GOT3 (cell line): ENCODE results near the gene DCTN3.

Source experiments
- DNase-seq: peaks from one replicate; lab custom pipeline; 2025; ENCODE audit warnings: mixed read lengths; lab: John Stamatoyannopoulos, UW

The DCTN3 gene

DNA sequence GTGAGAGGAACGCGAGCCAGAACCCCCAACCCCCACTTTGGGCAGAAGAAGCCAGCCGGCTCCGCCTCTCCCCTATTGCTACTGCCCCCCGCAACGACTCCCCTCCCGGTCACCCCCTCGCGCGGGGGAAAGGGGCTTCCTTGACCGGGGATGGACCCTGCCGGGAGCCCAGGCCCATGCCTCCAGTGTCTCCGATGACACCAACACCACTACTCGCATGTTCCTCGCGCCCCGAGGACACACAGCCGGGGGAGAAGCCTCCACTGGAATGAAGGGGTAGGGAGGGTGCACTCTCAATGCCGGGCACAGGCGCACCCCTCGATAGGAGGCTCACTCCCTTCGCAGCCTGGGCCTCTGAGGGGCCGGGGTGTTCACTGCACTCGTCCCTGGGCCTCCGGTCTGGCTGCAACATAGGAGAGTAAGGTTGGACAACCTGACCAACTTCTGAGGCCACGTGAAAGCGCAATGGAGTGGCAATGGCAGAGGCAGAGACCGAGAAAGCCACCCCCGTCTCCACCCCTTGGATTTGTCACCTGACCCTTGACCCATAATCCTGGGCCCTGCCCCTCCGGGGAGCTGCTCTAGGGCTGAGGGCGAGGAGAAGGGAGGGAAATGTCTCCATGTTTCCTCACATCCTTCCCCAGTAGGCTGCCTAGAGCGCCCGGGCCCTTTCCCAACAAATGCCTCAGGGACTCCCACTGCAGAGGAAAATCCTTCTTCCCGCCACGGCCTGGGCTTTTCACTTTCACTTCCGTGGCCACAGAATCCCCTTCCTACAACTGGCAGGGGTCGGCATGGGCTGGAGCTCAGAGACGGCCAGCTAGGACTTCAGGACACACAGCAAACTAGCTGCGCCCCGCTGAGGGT lies 29.7 kb downstream of the DCTN3 start:
- DNase-seq: no peak

GRCh38 chr9:34589636-34590380 lies 30.5 kb downstream of the DCTN3 start, which contains the start of gene CNTFR:
TSS of gene CNTFR (minus strand) at chr9:34589724. CDS start at chr9:34568981, 20,743 bp downstream.
- no peak for DNase-seq

- no peak for DNase-seq
Measured at GRCh38 chr9:34588671-34589635, 31.3 kb downstream of the DCTN3 start.

DNA sequence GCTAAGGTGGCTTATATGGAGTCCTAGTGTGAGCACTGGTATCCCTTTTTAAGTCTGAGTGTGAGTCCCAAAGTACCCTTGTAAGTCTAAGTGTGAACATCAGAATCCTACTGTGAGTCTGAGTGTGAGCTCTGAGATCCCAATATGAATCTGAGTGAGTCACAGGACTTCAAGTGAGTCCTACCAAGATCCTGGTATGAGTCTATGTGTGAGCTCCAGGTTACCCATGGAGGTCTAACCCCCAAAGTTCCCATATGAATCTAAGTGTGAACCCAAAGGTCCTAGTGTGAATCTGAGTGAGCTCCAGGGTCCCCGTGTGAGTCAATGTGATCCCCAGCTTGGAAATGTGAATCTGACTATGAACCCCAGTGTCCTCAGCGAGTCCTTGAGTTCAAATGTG lies 33.0 kb downstream of the DCTN3 start:
- no peak for DNase-seq

- DNase-seq: no peak
Measured at GRCh38 chr9:34585946-34586669, 34.2 kb downstream of the DCTN3 start.

DNA sequence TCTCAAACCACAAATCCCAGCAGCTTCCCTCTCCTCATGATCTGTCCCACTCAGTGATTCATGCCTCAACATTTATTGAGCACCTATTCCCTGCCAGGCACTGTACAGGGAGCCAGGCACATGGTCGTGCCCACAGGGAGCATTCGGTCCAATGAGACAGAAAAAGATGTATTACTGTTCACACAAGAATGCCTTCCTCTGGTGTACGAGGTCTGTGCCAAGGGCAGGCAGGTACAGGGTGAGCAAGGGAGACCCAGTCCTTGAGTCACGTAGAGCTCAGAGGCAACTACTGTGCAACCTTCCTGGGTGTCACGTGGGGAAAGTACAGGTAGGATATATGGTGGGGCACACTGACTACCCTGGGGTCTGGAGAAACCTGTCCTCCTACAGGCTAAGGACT lies 35.3 kb downstream of the DCTN3 start:
- DNase-seq: no peak

GRCh38 chr9:34582787-34583186 lies 37.5 kb downstream of the DCTN3 start:
- no peak for DNase-seq

GRCh38 chr9:34581318-34581717 lies 39.0 kb downstream of the DCTN3 start:
- DNase-seq: no peak

DNA sequence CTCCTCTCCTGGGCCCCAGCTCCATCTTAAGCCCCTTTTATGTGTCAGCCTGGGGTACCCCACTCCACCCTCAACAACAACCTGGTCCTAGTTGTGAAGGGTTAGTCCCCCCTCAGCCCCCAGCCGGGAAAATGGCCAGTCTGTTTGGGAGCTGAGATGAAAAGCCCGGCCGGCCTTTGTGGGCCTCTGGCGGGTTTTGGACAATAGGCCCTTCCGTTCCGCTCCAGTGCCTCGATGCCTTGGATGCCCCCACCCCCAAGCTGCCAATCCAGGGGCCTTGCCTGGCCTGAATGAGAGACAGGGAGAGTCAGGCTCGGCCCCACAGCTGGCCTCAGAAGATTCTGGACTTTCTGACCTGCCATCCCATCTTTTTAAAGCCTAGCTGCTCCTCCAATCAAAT lies 39.9 kb downstream of the DCTN3 start:
- no peak for DNase-seq

DNA sequence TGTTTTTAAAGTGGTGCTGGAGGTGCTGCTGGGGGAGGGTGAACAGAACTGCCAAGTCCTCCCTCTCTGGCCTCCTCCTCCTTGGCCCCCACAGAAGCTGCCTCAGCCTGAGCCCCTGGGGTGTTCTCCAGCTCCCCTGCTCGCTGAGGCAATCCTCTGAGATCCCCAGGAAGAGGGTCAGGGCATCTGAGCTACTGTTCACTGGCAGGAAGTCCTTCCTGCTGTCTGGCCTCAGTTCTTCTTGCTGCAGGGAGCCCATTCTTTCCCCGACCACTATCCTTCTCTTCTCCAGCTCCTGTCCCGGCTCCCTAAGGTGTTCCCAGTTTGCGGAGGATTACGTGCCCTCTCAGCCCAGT lies 40.5 kb downstream of the DCTN3 start:
- DNase-seq: no peak

DNA sequence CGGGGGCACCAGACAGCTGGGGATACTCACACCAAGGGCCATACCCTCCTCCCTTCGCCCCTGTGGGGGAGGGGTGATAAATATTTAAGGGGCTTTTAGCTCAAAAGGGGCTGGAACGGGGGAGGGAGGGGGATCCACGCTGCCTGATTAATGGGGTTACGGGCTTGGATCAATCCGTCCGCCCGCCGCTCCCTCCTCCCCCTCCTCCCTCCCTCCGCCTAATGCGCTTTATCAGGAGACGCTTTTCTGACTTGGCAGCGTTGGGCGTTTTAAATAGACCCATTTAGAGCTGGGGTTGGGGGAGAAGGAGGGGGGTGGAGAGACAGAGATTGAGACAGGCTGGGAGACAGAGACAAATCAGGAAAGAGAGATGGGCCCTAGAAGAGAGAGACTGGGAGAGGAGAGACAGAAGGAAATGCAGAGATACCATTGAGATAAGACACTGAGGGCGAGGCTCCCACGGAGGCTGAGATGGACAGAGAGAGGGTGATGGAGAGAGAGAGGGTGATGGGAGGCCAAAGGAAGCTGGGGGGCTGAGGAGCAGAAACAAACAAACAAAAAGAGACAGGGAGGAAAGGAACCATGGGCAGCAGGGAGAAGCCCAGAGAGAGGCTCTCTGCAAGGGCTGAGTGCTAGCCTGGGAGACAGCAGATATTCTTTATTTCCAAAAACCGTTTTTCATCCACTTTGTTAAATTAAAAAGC lies 41.0 kb downstream of the DCTN3 start:
- no peak for DNase-seq

DNA sequence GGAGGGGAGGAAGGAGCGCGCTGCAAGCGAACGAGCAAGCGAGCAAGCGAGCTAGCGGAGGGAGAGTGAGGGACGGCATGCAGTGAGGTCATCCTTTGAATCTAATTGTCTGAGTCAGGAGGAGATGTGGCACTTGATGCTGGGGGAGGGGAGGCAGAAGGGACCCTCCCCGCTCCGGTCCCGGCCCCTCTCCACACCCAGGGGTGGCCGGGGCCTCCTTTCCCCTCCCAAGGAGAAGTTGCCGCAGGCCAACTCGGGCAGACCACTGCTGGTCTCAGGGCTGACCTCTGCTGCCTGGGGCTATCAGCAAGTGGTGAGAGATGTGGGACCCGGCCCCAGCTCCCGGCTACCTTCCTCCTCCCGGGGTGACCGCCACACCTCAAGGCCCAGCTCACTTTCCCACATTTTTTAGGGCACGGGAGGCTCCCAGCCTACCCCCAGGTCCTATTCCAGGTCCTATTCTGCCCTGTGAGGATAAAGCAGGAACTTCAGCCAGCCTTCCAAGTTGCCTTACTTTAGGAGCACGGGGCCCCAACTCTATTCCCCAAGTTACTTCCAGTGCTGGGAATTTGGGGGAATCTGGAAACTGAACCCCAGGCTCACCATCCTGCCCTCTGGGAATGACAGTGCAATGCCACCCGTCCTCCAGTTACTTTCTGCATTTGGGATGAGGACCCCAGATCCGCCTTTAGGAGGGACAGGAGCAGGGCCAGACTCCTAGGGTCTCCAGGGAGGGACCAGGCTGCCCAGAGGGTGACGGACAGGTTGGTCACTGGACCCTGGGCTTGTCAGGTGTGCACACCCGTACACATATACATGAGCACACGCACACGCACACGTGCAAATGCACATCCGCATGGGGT lies 41.8 kb downstream of the DCTN3 start:
- no peak for DNase-seq

GRCh38 chr9:34577400-34578240 lies 42.7 kb downstream of the DCTN3 start:
- no peak for DNase-seq

GRCh38 chr9:34576597-34577399 lies 43.5 kb downstream of the DCTN3 start:
- DNase-seq: no peak

DNA sequence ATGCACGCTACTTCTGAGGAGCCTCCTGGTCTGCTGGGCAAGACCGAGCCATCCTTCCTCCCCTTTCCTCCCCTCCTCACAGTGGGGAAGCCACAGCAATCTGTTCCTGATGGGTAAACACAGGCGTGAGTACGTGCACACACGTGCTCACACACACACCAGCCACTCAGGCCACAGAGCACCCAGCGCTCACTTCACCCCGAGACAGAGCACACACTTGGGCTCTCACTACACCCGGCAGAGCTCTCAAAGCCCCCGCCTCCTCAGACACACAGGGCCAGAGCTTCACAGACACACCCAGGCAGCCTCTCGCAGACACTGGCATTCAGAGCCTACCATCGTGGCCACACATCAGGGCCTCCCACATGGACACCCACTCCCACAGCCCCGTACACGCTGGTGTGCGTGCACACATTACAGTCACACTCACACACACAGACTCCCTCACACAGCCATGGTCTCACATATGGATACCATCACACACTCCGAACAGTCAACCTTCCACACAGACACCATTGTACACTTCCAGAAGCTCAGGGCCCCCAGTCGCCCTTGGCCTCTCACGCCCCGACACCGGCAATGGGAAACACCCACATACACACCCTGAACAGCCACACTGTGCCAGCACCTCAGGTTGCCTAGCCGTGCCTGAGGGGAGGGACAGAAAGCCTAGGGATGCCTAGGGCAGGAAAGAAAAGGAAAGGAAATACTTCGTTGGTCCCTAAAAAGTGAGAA lies 44.3 kb downstream of the DCTN3 start:
- DNase-seq: no peak

DNA sequence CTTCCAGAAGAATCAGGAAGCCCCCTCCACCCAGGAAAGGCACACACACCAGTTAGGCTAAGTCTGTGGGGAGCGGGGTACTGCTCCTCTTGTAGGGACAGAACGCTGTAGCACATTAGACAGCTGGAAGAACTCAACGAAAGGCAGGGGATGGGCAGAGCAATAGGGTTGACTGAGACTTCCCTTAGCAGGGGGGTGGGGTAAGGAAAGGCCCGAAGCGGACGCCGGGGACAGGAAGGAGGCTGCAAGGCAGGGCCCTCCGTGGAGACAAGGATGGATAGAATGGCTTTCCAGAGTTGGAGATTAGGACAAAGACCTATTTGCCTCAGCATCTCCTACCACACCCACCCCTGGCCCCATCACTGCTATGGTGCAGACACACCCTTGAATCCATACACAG lies 45.1 kb downstream of the DCTN3 start:
- no peak for DNase-seq

DNA sequence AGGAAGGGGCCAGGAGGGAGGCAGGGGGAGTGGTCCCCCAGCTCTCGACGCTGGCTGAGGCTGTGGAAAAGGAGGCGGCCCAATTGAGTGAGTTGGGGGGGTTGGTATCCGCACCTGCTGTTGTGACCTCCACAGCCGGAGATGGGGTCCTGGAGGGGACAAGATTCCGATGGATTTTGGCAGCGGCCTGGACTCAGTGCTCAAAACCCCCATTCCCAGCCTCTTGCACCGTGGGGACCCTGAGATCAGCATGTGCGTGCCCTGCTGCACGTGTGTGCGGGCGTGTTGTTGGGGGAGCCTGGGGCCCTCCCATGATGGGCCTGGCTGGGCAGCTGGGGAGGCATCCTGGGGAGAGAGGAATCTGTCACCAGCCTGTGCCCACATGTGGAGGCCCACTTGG lies 45.7 kb downstream of the DCTN3 start:
- DNase-seq: no peak
